ENCODE measurements around the gene KCNMA1. TPM values are rescaled to one million over a fixed set of nuclear protein-coding genes. Genes with fewer than 3 reads are reported as not detected.

Gene KCNMA1
- total RNA-seq, 3 donors from 2014 or later = 45.4 to 312 (median 62.4) TPM

- ATAC-seq (peak; percentile 14), DNase-seq (no peak)
- intact Hi-C loops (cut with DNase I, micrococcal nuclease) = no loop called here
- no peaks in the 10 kb centered on the region for H3K9me3 ChIP-seq
- H3K4me1 ChIP-seq (ENCODE audit: low read depth) = peaks cover 23% of the 10 kb centered on the region
- H3K36me3 ChIP-seq (ENCODE audit: low read depth) = no peaks in the 10 kb centered on the region
- H3K4me3 ChIP-seq = no peak overlapping the region
- no peak for TF ChIP-seq CTCF (IDR thresholded peaks at IDR 0.05)
These were observed 72.0 kb downstream of the KCNMA1 start for GRCh38 chr10:77565590-77566023.

- intact Hi-C loops (cut with DNase I, micrococcal nuclease) = no loop called here
- no peak for TF ChIP-seq CTCF (IDR thresholded peaks at IDR 0.05)
- H3K4me3 ChIP-seq = no peak overlapping the region
- H3K36me3 ChIP-seq (ENCODE audit: low read depth) = no peaks in the 10 kb centered on the region
- H3K4me1 ChIP-seq (ENCODE audit: low read depth) = peaks cover 23% of the 10 kb centered on the region
- ATAC-seq = no peak
- no peak for DNase-seq
- no peaks in the 10 kb centered on the region for H3K9me3 ChIP-seq
These were observed 72.6 kb downstream of the KCNMA1 start for GRCh38 chr10:77564731-77565589.

GRCh38 chr10:77563638-77564270, 73.9 kb downstream of the KCNMA1 start:
- no peak for TF ChIP-seq CTCF (IDR thresholded peaks at IDR 0.05)
- H3K4me1 ChIP-seq (ENCODE audit: low read depth) = peaks cover 23% of the 10 kb centered on the region
- DNase-seq (peak in 2 of 3 donors; percentile 56 to 79), ATAC-seq (peak; percentile 83)
- no peak overlapping the region for H3K4me3 ChIP-seq
- no peaks in the 10 kb centered on the region for H3K36me3 ChIP-seq (ENCODE audit: low read depth)
- no peaks in the 10 kb centered on the region for H3K9me3 ChIP-seq
- intact Hi-C loops (cut with DNase I, micrococcal nuclease) = no loop called here

GRCh38 chr10:77562742-77563141, 74.9 kb downstream of the KCNMA1 start:
- ATAC-seq (no peak), DNase-seq (no peak)
- Histone ChIP-seq H3K9me3 (no peaks in the 10 kb centered on the region), H3K36me3 (ENCODE audit: low read depth) (no peaks in the 10 kb centered on the region), H3K4me3 (no peak overlapping the region), H3K4me1 (ENCODE audit: low read depth) (peaks cover 23% of the 10 kb centered on the region)
- no peak for TF ChIP-seq CTCF (IDR thresholded peaks at IDR 0.05)
- intact Hi-C loops (cut with DNase I, micrococcal nuclease) = no loop called here

GRCh38 chr10:77561991-77562390, 75.6 kb downstream of the KCNMA1 start:
- Histone ChIP-seq H3K36me3 (ENCODE audit: low read depth) (no peaks in the 10 kb centered on the region), H3K4me3 (no peak overlapping the region), H3K9me3 (no peaks in the 10 kb centered on the region), H3K4me1 (ENCODE audit: low read depth) (peaks cover 23% of the 10 kb centered on the region)
- TF ChIP-seq CTCF (IDR thresholded peaks at IDR 0.05) = no peak
- DNase-seq (no peak), ATAC-seq (no peak)
- intact Hi-C loops (cut with DNase I, micrococcal nuclease) = no loop called here
